HG03095 (cell line): ENCODE measurements around the gene EGFR.
A peak's percentile ranks its signal among the peaks of the same experiment; 100 is the strongest.
"Not testable (repeated sequence)": the region's sequence is repeated elsewhere in the genome, so short reads cannot be mapped to it uniquely, and the experiment has no call there.

ENCODE experiments used
- ATAC-seq: cut with Tn5 transposase; IDR thresholded peaks from one replicate; pipeline ENCODE4 v1.9.1; 2021; ENCODE audit warnings: moderate library complexity; ENCODE audit not compliant: unreplicated experiment

EGFR gene

GRCh38 chr7:55034776-55035175, 16.0 kb downstream of the EGFR start:
- no peak for ATAC-seq

DNA sequence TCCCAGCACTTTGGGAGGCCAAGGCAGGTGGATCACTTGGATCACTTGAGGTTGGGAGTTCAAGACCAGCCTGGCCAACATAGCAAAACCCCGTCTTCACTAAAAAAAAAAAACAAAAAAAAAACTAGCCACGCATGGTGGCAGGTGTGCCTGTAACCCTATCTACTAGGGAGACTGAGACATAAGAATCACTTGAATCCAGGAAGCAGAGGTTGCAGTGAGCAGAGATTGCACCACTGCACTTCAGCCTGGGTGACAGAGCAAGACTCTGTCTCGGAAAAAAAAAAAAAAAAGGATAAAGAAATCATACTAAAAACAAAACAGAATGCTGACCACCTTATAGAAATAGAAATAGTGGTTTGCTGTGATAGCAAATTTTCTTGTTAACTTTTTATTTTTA, 16.6 kb downstream of the EGFR start:
- not testable (repeated sequence) for ATAC-seq

- no peak for ATAC-seq
Measured at GRCh38 chr7:55036950-55037736, 18.3 kb downstream of the EGFR start.

DNA sequence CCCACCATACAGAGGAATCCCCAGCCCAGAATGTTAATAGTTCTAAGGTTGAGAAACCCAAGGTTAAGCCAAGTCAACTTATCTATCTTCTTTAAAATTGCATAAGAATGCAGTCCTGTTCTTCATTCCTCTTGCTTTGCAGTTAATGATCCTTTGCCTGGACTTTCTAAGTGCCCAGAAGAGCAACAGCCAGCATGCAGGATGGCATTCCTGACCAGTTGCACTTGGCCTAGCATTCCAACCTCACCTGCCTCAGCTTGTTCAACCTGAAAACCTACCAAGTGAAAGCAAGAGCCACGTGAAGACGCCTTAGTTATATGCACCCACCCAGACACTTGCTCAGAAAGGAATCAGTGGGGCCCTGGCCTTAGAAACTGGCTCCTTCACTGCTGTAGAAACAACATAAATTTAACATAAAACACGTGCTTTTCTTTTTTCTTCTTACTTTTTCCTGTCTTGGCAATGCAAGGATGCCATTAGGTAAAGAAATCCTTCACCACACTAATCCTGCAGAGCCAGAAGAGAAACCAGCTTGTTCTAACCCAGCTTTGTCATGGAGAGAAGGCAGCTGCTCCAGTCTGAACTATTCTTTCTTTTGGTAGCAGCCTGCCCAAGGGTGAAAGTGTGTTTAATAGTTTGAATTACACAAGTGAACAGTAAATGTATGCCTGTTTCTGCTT, 25.0 kb downstream of the EGFR start:
- ATAC-seq = no peak

GRCh38 chr7:55044371-55044717, 25.5 kb downstream of the EGFR start:
- ATAC-seq = no peak

GRCh38 chr7:55044791-55045190, 26.0 kb downstream of the EGFR start:
- no peak for ATAC-seq

DNA sequence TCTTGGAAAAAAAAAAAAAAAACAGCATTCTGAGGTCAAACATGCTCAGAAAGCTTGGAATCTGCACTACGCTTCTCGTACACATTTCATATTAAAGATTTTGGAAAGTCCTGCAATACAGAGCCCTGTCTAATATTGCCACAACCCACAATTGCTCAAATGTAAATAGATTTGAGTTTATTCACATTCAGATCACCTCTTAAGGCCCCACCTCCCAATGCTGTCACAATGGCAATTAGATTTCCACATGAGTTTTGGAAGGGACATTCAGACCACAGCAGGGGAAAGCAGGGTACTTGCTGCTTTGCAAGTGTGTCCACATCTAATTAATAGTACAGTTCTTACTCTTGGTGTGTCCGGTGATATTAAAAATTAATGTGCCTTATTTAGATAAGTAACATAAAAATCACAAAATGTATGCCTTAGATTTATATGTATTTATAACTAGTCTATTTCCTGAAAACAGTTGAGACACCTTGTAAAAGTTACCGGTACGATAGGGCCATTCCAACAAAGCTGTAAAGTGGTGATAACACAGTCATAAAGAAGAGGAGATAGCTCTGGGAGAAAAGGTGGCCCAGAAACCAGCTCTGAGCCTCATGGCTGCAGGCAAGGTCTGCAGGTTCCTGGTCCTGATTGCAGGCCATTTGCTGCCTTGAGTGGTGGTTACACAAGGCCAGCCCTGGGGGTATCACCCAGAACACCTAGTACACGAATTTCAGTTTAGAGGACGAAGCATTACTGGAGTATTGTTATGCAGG, 27.9 kb downstream of the EGFR start:
- ATAC-seq = no peak

- no peak for ATAC-seq
Measured at GRCh38 chr7:55048221-55048859, 29.5 kb downstream of the EGFR start.

DNA sequence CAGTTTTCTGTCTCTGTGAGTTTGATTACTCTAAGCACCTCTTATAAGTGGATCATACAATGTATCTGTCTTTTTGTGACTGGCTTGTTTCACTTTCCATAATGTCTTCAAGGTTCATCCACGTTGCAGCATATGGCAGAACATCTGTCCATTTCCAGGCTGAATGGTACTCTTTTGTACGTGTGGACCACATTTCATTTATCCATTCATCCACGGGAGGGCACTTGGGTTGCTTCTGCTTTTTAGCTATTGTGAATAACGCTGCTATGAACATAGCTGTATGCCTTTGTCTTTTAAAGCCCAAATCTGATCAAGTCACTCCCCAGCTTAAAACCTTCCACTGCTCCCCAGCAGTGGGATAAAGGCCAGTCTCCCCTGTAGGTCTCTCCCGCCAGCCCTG, 31.5 kb downstream of the EGFR start:
- peak; percentile 55 for ATAC-seq

DNA sequence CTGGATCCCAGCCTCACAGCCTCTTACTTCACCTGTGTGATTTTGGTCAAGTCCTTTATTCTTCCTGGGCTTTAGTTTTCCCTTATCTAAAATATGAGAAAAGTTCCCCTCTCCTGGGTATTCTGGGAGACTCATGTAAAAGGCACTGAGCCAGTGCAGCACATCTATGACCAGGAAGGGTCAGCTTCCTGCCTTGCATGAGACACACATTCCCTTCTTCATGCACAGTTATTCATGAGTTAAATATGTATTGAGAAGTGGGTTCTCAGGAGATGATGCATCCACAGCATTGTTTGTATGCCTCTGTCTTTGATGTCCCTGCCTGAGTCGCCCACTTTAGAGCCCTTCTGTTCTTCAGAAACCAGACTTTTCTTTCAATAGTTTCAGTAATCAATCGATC, 33.3 kb downstream of the EGFR start:
- ATAC-seq = no peak

- ATAC-seq = no peak
Measured at GRCh38 chr7:55052741-55053427, 34.1 kb downstream of the EGFR start.

GRCh38 chr7:55053651-55054571, 35.1 kb downstream of the EGFR start:
- no peak for ATAC-seq

DNA sequence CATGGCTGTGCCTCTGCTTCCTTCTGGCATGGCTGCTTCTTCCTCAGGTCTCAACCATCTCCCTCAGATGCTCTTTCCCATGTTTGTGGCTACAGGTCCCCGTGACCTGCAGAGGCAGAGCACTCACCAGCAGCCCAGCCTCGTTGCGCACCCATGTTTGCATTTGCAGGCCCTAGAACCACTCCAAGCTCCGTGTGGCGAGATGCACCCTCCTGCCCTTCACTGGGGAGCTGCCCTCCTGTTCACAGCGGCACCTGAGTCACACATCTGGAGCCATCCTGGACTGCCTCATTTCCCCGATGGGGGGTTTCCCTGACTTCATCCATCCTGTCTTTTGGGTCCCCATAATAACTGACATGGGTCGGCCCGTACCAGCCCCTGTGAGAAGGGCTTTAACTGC, 35.9 kb downstream of the EGFR start:
- no peak for ATAC-seq

GRCh38 chr7:55055479-55055878, 36.7 kb downstream of the EGFR start:
- no peak for ATAC-seq

DNA sequence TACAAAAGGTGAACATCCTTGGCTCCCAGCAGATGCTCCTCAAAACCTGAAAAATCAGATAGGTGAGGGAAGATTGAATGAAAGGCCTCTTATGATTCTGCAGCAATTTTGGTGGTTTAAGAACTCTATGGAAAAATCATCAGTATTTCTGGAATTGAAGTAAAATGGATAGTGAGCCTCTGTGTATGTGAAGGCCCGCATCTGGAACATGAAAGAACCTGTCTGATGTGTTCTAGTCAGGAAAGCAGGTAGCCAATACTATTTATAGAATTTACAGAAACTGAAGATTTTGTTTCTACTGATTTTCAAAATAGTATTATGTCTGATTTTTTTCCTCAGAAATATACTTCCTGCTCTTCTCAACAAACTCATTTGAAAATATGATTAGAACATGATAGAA, 37.3 kb downstream of the EGFR start:
- no peak for ATAC-seq

- ATAC-seq = no peak
Measured at GRCh38 chr7:55056577-55057480, 38.0 kb downstream of the EGFR start.

DNA sequence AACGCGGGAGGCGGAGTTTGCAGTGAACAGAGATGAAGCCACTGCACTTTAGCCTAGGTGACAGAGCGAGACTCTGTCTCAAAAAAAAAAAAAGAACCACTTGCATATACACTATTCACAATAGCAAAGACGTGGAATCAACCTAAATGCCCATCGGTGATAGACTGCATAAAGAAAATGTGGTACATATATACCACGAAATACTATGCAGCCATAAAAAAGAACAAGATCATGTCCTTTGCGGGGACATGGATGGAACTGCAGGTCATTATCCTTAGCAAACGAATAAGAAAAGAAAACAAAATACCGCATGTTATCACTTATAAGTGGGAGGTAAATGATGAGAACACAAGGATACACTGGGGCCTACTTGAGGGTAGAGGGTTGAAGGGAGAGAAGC, 39.5 kb downstream of the EGFR start:
- no peak for ATAC-seq

DNA sequence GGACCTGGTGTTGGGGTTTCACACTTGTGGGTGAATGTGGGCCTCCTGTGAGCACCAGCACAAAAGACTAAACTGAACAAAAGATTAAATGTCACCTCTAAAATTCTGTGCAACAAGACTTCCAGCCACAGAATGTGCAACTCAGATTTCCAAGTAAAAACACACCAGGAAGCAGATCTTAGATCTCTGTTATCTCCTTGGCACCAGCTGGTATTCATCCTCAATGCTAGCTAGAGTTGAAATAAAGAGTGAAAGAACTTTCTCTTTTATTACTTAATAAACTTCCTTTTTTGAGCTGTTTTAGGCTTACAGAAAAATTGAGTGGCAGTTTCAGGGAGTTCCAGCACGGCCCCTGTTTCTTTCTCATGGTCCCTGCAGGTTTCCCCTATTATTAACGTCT, 40.2 kb downstream of the EGFR start:
- ATAC-seq = no peak

- ATAC-seq = no peak
Measured at GRCh38 chr7:55060085-55060484, 41.3 kb downstream of the EGFR start.
